GM21390 (cell line): Measurements from ENCODE around the gene ATP8A2.

ENCODE experiments used
- ATAC-seq: cut with Tn5 transposase; IDR thresholded peaks from one replicate; pipeline ENCODE4 v1.9.1; 2021; ENCODE audit not compliant: unreplicated experiment

ATP8A2 gene

GRCh38 chr13:25908366-25908765 is 536.6 kb downstream of the ATP8A2 start:
- ATAC-seq, result no peak

GRCh38 chr13:25910243-25910642 is 538.5 kb downstream of the ATP8A2 start:
- ATAC-seq, result no peak

- ATAC-seq, result no peak
Observed at GRCh38 chr13:25910991-25911419, 539.2 kb downstream of the ATP8A2 start.

GRCh38 chr13:25912961-25913360 is 541.2 kb downstream of the ATP8A2 start:
- ATAC-seq, result no peak

- no peak for ATAC-seq
Observed at GRCh38 chr13:25915840-25916518, 544.2 kb downstream of the ATP8A2 start.

- no peak for ATAC-seq
Observed at GRCh38 chr13:25920277-25920676, 548.5 kb downstream of the ATP8A2 start.

- no peak for ATAC-seq
Observed at GRCh38 chr13:25920931-25921330, 549.2 kb downstream of the ATP8A2 start.

- no peak for ATAC-seq
Observed at GRCh38 chr13:25922376-25922775, 550.6 kb downstream of the ATP8A2 start.

- no peak for ATAC-seq
Observed at GRCh38 chr13:25923217-25924085, 551.7 kb downstream of the ATP8A2 start.

GRCh38 chr13:25927363-25927762 is 555.6 kb downstream of the ATP8A2 start:
- ATAC-seq, result no peak

GRCh38 chr13:25927932-25928331 is 556.2 kb downstream of the ATP8A2 start:
- no peak for ATAC-seq

- no peak for ATAC-seq
Observed at GRCh38 chr13:25928941-25929505, 557.2 kb downstream of the ATP8A2 start.

GRCh38 chr13:25929816-25930215 is 558.0 kb downstream of the ATP8A2 start:
- ATAC-seq, result no peak

- no peak for ATAC-seq
Observed at GRCh38 chr13:25930653-25931052, 558.9 kb downstream of the ATP8A2 start.

GRCh38 chr13:25932365-25932764 is 560.6 kb downstream of the ATP8A2 start:
- ATAC-seq, result no peak

GRCh38 chr13:25933520-25933919 is 561.7 kb downstream of the ATP8A2 start:
- no peak for ATAC-seq

- no peak for ATAC-seq
Observed at GRCh38 chr13:25934127-25934526, 562.4 kb downstream of the ATP8A2 start.

- ATAC-seq, result no peak
Observed at GRCh38 chr13:25939961-25940687, 568.4 kb downstream of the ATP8A2 start.

- no peak for ATAC-seq
Observed at GRCh38 chr13:25943081-25943480, 571.3 kb downstream of the ATP8A2 start.

- ATAC-seq, result no peak
Observed at GRCh38 chr13:25943658-25944057, 571.9 kb downstream of the ATP8A2 start.

- ATAC-seq, result no peak
Observed at GRCh38 chr13:25945596-25945995, 573.8 kb downstream of the ATP8A2 start.
